ENCODE results near the gene SPATA16. TPM values are rescaled to one million over a fixed set of nuclear protein-coding genes. Genes with fewer than 3 reads are reported as not detected.

SPATA16 gene
- total and polyA plus RNA-seq, 2 of the 13 experiments (the other 11 are each of a cell fraction or from before 2014, with no cell fraction given), result not detected

DNA sequence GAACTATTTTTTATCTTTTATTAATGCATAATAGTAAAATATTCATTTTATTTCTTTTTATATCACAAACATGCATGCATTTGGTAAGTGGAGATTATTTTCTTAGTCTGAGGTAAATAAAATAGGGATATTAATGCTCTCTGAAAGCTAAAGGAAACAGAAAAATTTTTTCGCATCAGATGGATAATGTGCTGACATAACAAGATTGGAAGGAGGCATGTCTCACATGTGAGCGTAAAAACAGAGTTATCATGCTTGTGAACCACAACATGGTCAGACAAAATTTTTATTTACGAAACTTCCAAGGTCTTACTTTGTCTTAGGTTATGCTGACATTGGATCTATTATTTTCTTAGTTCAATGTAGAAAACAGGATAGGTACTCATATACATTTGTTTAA is 166.1 kb downstream of the SPATA16 start:
- Histone ChIP-seq H3K36me3 (replicated peaks in 1 of 2; ENCODE audit: control insufficient read depth in 1 of 2, insufficient read depth in 2 of 2, low read length in 2 of 2) (no peaks in the 10 kb centered on the region), H3K4me3 (replicated peaks in 1 of 3; ENCODE audit: insufficient read depth in 1 of 3, low read depth in 2 of 3, low read length in 3 of 3) (no peak overlapping the region), H3K4me2 (ENCODE audit: low read depth, low read length) (no peak overlapping the region), H3K27me3 (ENCODE audit: control insufficient read depth in 1 of 2, insufficient read depth in 2 of 2, low read length in 2 of 2) (no peaks in the 10 kb centered on the region; a peak in 1 of 5 replicates), H3K27ac (ENCODE audit: extremely low read length, insufficient read depth, low read length) (no peak overlapping the region), H2AFZ (ENCODE audit: low read length) (no peak overlapping the region), H4K20me1 (ENCODE audit: insufficient read depth, low read length) (no peaks in the 10 kb centered on the region), H3K9me3 (ENCODE audit: low read length) (no peaks in the 10 kb centered on the region), H3K9ac (ENCODE audit: insufficient read depth, low read depth, low read length) (no peak overlapping the region), H3K4me1 (ENCODE audit: insufficient read depth, low read length) (no peaks in the 10 kb centered on the region), H3K79me2 (ENCODE audit: insufficient read depth, low read length) (no peaks in the 10 kb centered on the region)
- ATAC-seq (no peak), FAIRE-seq (no peak), DNase-seq (ENCODE audit: low spot score) (no peak)
- WGBS (ENCODE audit: low lambda C conversion rate), result 0% methylated on average over 3 of the region's 3 CpGs
- ChIA-PET POLR2A (no interaction called here), CTCF (ENCODE audit: low intra/inter-chr PET ratio, low total read pairs) (no interaction called here)
- intact Hi-C loops (cut with micrococcal nuclease; ENCODE audit: unreplicated experiment) (loop anchor here (5.0 kb wide), 1 partner anchor 1122 kb away; no protein-coding TSS in a partner anchor), in situ Hi-C loops (cut with HindIII; ENCODE audit: extremely low pct_ligation_motif_present, low pct_unique_long_range_greater_than_20kb) (no loop called here)
- TF ChIP-seq ZC3H13 (CRISPR knock-in tag; IDR thresholded peaks at IDR 0.05) (no peak), MAFK (conservative IDR thresholded peaks at IDR 0.05 in 1 of 2, IDR thresholded peaks at IDR 0.05 in 1 of 2; ENCODE audit: low read length in 2 of 2) (peak; percentile 76 to 84), ZNF556 (CRISPR knock-in tag; IDR thresholded peaks at IDR 0.05; ENCODE audit: borderline replicate concordance) (no peak), MAFF (IDR thresholded peaks at IDR 0.05; ENCODE audit: low read depth, low read length) (peak; percentile 79), ZSCAN12 (CRISPR knock-in tag; IDR thresholded peaks at IDR 0.05) (no peak), CBX1 (IDR thresholded peaks at IDR 0.05; ENCODE audit: low read depth) (no peak), U2AF2 (IDR thresholded peaks at IDR 0.05; ENCODE audit: low read depth, low read length) (no peak)
- TF ChIP-seq, protein P1, sequence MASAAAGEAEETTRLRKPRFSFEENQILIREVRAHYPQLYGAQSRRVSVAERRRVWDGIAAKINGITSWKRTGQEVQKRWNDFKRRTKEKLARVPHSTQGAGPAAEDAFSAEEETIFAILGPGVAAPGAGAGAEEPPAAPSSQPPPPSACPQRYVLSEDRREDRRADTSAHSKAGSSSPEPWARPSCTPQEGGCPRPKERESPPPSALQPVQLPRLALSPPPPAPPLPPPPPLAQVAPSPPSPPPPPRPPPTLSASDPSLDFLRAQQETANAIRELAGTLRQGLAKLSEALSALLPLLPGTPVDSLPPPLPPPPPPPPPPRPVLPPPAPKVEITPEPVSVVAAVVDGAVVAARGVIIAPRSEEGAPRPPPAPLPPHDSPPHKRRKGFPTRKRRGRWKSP (CRISPR knock-in tag; IDR thresholded peaks at IDR 0.05), result no peak
- TF ChIP-seq, protein P2, sequence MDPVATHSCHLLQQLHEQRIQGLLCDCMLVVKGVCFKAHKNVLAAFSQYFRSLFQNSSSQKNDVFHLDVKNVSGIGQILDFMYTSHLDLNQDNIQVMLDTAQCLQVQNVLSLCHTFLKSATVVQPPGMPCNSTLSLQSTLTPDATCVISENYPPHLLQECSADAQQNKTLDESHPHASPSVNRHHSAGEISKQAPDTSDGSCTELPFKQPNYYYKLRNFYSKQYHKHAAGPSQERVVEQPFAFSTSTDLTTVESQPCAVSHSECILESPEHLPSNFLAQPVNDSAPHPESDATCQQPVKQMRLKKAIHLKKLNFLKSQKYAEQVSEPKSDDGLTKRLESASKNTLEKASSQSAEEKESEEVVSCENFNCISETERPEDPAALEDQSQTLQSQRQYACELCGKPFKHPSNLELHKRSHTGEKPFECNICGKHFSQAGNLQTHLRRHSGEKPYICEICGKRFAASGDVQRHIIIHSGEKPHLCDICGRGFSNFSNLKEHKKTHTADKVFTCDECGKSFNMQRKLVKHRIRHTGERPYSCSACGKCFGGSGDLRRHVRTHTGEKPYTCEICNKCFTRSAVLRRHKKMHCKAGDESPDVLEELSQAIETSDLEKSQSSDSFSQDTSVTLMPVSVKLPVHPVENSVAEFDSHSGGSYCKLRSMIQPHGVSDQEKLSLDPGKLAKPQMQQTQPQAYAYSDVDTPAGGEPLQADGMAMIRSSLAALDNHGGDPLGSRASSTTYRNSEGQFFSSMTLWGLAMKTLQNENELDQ (CRISPR knock-in tag; IDR thresholded peaks at IDR 0.05; ENCODE audit: borderline replicate concordance), result no peak
- no TSS peak for BruUV-seq (replicated peaks)
